Activated CD8-positive, alpha-beta T cell treated with anti-CD3 and anti-CD28 coated beads for 36 hours (primary cell): ENCODE data around the gene POGZ. TPM values are rescaled to one million over a fixed set of nuclear protein-coding genes. Genes with fewer than 3 reads are reported as not detected.

Experiments
- ATAC-seq: fragments of 200-7000 bp; cut with Tn5 transposase; one replicate; pipeline ENCODE4 v1.10.0; 2021; ENCODE audit warnings: mild to moderate bottlenecking, moderate library complexity
- CTCF ChIA-PET: fragments of 350-600 bp; sonication (Branson Sonifier 250); formaldehyde crosslinking; loops from one replicate; lab custom pipeline; 2021; ENCODE audit warnings: antibody characterized with exemption; lab: Charles Lee
- POLR2A ChIA-PET: fragments of 350-600 bp; sonication (Branson Sonifier 250); formaldehyde crosslinking; loops from one replicate; lab custom pipeline; 2021; ENCODE audit warnings: antibody characterized with exemption; lab: Charles Lee
- DNase-seq: peaks from one replicate; pipeline ENCODE4 v3.0.0-alpha.2; 2020
- H3K27ac Mint-ChIP-seq: one replicate; pipeline ENCODE4 v1.8.0; 2021; ENCODE audit warnings: mild to moderate bottlenecking, mixed read lengths
- H3K27me3 Mint-ChIP-seq: one replicate; pipeline ENCODE4 v1.8.0; 2021; ENCODE audit warnings: mixed read lengths
- H3K36me3 Mint-ChIP-seq: one replicate; pipeline ENCODE4 v1.8.0; 2021; ENCODE audit warnings: low read depth, mixed read lengths
- H3K4me1 Mint-ChIP-seq: one replicate; pipeline ENCODE4 v1.8.0; 2021; ENCODE audit warnings: low read depth, mixed read lengths
- H3K4me3 Mint-ChIP-seq: one replicate; pipeline ENCODE4 v1.8.0; 2021; ENCODE audit warnings: mild to moderate bottlenecking, moderate library complexity, mixed read lengths
- H3K9me3 Mint-ChIP-seq: one replicate; pipeline ENCODE4 v1.8.0; 2021; ENCODE audit warnings: mixed read lengths
- intact Hi-C: fragments of 100-400 bp; cut with micrococcal nuclease; formaldehyde crosslinking; loops from one replicate; pipeline ENCODE4 v1.10.0; 2022
- total RNA-seq, 2 experiments: library from RNA; stranded (reverse); gene quantifications; one replicate each; pipeline ENCODE4 v1.2.3, GENCODE V29; 2021
- TF ChIP-seq, protein P1 (sequence below): fragments of 200-600 bp; IDR thresholded peaks from one replicate; pipeline ENCODE4 v1.8.0; 2022; ENCODE audit warnings: antibody characterized with exemption, mild to moderate bottlenecking

Gene POGZ
- total RNA-seq, 2 experiments from 2014 or later = 69.0 to 70.6 TPM

DNA sequence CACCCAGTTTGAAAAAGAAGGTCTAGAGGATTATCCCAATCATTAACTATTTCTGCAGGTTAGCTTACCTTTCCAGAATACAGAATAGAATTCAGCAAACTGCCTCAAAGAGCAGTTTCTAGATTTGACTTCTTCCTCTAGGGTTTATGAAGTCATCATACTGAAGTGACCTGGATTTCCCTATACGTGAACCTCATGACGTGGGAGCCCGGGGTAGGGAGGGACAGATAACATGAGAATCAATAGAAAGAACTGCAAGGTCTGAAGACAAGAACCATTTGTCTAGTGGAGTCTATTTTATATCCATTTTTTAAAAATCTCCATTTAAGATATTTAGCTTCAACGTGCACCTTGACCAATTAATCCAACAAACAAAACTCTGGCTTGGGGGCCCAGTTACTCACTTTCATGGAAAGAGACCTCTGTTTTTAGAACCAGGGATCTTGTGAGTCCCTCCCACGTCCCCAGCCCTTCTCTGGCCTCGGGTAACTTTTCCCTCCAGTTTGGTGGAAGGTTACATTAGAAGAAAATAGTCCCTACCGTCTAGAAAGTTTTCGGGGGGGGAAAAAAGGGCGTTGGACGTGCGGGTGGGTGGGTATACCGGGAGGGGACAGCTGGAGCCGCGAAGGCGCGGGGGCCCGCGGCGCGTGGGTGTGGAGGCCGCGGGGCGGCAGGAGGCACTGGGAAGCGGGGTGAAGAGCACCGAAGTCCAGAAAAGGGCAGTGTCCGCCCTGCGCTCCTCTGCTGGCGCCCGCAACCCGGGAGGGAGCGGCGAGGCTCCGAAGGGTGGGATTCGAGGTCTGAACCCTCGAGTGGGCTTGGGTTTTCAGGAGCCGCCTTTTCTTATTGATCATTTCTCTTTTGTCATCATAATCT, 13.8 kb upstream of the POGZ start:
- Mint-ChIP-seq H3K27ac (peak overlapping the region; percentile 69), H3K36me3 (no peaks in the 10 kb centered on the region), H3K9me3 (no peaks in the 10 kb centered on the region), H3K4me3 (peak overlapping the region; percentile 59), H3K4me1 (peaks cover 19% of the 10 kb centered on the region), H3K27me3 (peaks cover 3% of the 10 kb centered on the region)
- ATAC-seq = peak; percentile 10
- CTCF ChIA-PET = interaction anchor here (1.0 to 2.4 kb wide), 4 partner anchors 8 to 121 kb away, joined by 3 to 12 read pairs (median 4); partner anchors contain the start of gene POGZ
- intact Hi-C loops = no loop called here
- TF ChIP-seq, protein P1, sequence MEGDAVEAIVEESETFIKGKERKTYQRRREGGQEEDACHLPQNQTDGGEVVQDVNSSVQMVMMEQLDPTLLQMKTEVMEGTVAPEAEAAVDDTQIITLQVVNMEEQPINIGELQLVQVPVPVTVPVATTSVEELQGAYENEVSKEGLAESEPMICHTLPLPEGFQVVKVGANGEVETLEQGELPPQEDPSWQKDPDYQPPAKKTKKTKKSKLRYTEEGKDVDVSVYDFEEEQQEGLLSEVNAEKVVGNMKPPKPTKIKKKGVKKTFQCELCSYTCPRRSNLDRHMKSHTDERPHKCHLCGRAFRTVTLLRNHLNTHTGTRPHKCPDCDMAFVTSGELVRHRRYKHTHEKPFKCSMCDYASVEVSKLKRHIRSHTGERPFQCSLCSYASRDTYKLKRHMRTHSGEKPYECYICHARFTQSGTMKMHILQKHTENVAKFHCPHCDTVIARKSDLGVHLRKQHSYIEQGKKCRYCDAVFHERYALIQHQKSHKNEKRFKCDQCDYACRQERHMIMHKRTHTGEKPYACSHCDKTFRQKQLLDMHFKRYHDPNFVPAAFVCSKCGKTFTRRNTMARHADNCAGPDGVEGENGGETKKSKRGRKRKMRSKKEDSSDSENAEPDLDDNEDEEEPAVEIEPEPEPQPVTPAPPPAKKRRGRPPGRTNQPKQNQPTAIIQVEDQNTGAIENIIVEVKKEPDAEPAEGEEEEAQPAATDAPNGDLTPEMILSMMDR = no peak
- peak; percentile 38 for DNase-seq
- POLR2A ChIA-PET = interaction anchor here (0.9 to 2.0 kb wide), 2 partner anchors 12 to 14 kb away, joined by 4 to 9 read pairs; partner anchors contain the start of gene POGZ

DNA sequence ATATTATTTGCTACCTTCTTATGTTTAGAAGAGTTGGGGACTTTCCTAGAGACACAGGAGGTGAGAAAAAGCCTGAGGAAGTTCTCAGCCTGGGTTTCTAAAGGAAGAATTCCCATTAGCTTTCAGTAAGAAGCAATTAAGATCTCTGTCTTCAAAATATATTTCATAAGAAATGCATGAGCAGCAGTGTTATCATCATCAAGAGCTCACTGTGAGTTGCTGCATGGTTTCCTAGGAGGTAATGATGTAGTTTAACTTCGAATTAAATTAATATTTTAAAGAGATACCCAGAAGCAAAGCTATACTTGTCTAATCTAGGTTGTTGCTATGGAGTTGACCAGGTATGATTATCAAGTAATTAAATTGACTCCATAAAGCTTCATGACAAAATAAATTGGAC, 5.7 kb upstream of the POGZ start:
- ChIA-PET CTCF (interaction anchor here (1.1 to 3.9 kb wide), 3 partner anchors 10 to 129 kb away, joined by 3 to 12 read pairs (median 9); no protein-coding TSS in a partner anchor), POLR2A (interaction anchor here (0.6 to 0.7 kb wide), 2 partner anchors 13 to 364 kb away, joined by 3 read pairs; no protein-coding TSS in a partner anchor)
- peaks cover 8% of the 10 kb centered on the region for H3K27me3 Mint-ChIP-seq
- H3K4me1 Mint-ChIP-seq = peaks cover under 1% of the 10 kb centered on the region
- intact Hi-C loops = no loop called here
- TF ChIP-seq, protein P1 = no peak
- no peak for DNase-seq
- H3K9me3 Mint-ChIP-seq = no peaks in the 10 kb centered on the region
- H3K27ac Mint-ChIP-seq = no peak overlapping the region
- ATAC-seq = no peak
- H3K4me3 Mint-ChIP-seq = no peak overlapping the region
- H3K36me3 Mint-ChIP-seq = no peaks in the 10 kb centered on the region

DNA sequence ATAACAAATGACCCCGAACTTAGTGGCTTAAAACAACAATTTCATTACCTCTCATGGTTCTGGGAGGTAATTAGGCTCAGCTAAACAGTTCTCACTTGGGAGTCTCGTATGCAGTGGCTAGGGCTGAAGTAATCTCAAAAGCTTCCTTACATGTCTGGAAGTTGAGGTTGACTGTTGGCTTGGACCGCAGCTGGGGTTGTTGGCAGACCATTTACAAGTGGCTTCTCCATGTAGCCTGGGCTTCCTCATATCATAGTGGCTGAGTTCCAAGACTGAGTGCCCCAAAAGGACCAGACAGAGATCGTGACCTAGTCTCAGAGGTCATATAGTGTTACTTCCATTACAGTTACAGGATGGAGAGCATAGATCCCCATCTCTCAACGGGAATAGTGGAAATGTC, 2.4 kb upstream of the POGZ start:
- H3K4me1 Mint-ChIP-seq = peaks cover 10% of the 10 kb centered on the region
- DNase-seq (no peak), ATAC-seq (no peak)
- no peak overlapping the region for H3K4me3 Mint-ChIP-seq
- intact Hi-C loops = no loop called here
- peaks cover 8% of the 10 kb centered on the region for H3K27me3 Mint-ChIP-seq
- H3K27ac Mint-ChIP-seq = no peak overlapping the region
- TF ChIP-seq, protein P1 = no peak
- ChIA-PET CTCF (no interaction called here), POLR2A (no interaction called here)
- peaks cover 7% of the 10 kb centered on the region for H3K36me3 Mint-ChIP-seq
- H3K9me3 Mint-ChIP-seq = no peaks in the 10 kb centered on the region

DNA sequence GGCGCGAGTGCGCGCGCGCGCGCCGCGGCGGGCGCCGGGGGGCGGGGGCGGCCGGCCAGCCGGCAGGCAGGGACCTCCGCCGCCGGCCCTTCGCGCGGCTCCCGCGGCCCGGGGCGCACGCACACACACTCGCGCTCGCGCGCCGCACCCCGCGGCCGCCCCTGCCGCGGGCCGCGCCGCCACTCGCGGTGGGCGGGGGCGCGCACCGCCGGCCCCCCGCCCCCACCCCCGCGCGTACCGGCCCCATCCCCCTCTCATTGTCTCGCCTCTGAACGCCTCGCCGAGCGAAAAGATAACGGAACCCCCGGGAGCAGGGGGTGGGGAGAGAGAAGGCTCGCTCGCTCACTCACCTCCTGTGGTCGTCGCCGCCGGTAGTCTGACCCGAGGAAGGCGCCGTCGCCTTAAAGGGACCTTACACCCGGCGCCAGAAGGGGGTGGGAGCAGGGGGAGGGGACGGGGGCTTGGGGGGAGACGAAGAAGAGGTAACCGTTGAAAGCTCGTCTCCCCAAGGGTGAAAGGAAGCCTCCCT, 428 bp downstream of the POGZ start:
- H3K27me3 Mint-ChIP-seq = peaks cover 3% of the 10 kb centered on the region
- H3K27ac Mint-ChIP-seq = peak overlapping the region; percentile 88
- H3K4me3 Mint-ChIP-seq = peak overlapping the region; percentile 72
- TF ChIP-seq, protein P1 = no peak
- intact Hi-C loops = no loop called here
- peaks cover 8% of the 10 kb centered on the region for H3K36me3 Mint-ChIP-seq
- peaks cover 27% of the 10 kb centered on the region for H3K4me1 Mint-ChIP-seq
- ATAC-seq (peak; percentile 50), DNase-seq (peak; percentile 62)
- CTCF ChIA-PET = interaction anchor here (0.7 to 1.5 kb wide), 5 partner anchors 14 to 135 kb away, joined by 3 to 6 read pairs (median 3); no protein-coding TSS in a partner anchor
- no peaks in the 10 kb centered on the region for H3K9me3 Mint-ChIP-seq
- POLR2A ChIA-PET = interaction anchor here (1.4 kb wide), 2 partner anchors 14 to 16 kb away, joined by 5 to 9 read pairs; no protein-coding TSS in a partner anchor
